H9 (cell line): ENCODE results near the gene CTIF. TPM values are rescaled to one million over a fixed set of nuclear protein-coding genes. Genes with fewer than 3 reads are reported as not detected.

Source experiments
- DNase-seq: peaks from one replicate; pipeline ENCODE4 v3.0.0-alpha.2; 2017
- H2AFZ ChIP-seq: one replicate; pipeline ENCODE4 v1.6.1; 2013; ENCODE audit warnings: mild to moderate bottlenecking, low read length, control low read depth, moderate library complexity
- H2AK5ac ChIP-seq: 2 replicates; pipeline ENCODE4 v1.6.1; 2013; ENCODE audit warnings: low read length, control low read depth, mixed read lengths; ENCODE audit not compliant: insufficient read length
- H2BK120ac ChIP-seq: one replicate; pipeline ENCODE4 v1.6.1; 2013; ENCODE audit warnings: low read depth, mild to moderate bottlenecking, low read length, control low read depth, inconsistent platforms; ENCODE audit not compliant: poor library complexity, severe bottlenecking
- H2BK12ac ChIP-seq: 2 replicates; pipeline ENCODE4 v1.6.1; 2013; ENCODE audit warnings: low read length, control low read depth, mixed read lengths, low read depth; ENCODE audit not compliant: insufficient read length
- H2BK15ac ChIP-seq: 2 replicates; pipeline ENCODE4 v1.6.1; 2013; ENCODE audit warnings: low read depth, low read length, control low read depth
- H2BK20ac ChIP-seq: one replicate; pipeline ENCODE4 v1.6.1; 2013; ENCODE audit warnings: low read depth, mild to moderate bottlenecking, low read length, control low read depth, inconsistent platforms; ENCODE audit not compliant: poor library complexity, severe bottlenecking
- H2BK5ac ChIP-seq: 2 replicates; pipeline ENCODE4 v1.6.1; 2013; ENCODE audit warnings: low read length, control low read depth, mixed read lengths; ENCODE audit not compliant: insufficient read length
- H3K14ac ChIP-seq: 2 replicates; pipeline ENCODE4 v1.6.1; 2013; ENCODE audit warnings: low read length, control low read depth; ENCODE audit not compliant: insufficient read depth
- H3K18ac ChIP-seq: 2 replicates; pipeline ENCODE4 v1.6.1; 2013; ENCODE audit warnings: low read depth, mild to moderate bottlenecking, mixed read lengths, low read length, control low read depth; ENCODE audit not compliant: insufficient read length
- H3K23ac ChIP-seq: 2 replicates; pipeline ENCODE4 v1.6.1; 2013; ENCODE audit warnings: low read length, control low read depth, mixed read lengths, low read depth; ENCODE audit not compliant: insufficient read length
- H3K23me2 ChIP-seq: 2 replicates; pipeline ENCODE4 v1.6.1; 2013; ENCODE audit warnings: low read depth, mild to moderate bottlenecking, mixed read lengths, low read length, control low read depth; ENCODE audit not compliant: insufficient read length, poor library complexity, severe bottlenecking
- H3K27ac ChIP-seq: 2 replicates; pipeline ENCODE4 v1.5.1; 2013; ENCODE audit warnings: low read length, control low read depth, mixed read lengths, low read depth; ENCODE audit not compliant: insufficient read length
- H3K27me3 ChIP-seq: 2 replicates; pipeline ENCODE4 v1.6.1; 2013; ENCODE audit warnings: low read length, control low read depth, inconsistent platforms; ENCODE audit not compliant: insufficient read depth
- H3K4ac ChIP-seq: 2 replicates; pipeline ENCODE4 v1.6.1; 2013; ENCODE audit warnings: low read depth, mild to moderate bottlenecking, control low read depth, inconsistent platforms, low read length, moderate library complexity
- H3K4me1 ChIP-seq: 2 replicates; pipeline ENCODE4 v1.6.1; 2013; ENCODE audit warnings: low read length, control low read depth, inconsistent platforms; ENCODE audit not compliant: insufficient read depth
- H3K4me2 ChIP-seq: 2 replicates; pipeline ENCODE4 v1.6.1; 2013; ENCODE audit warnings: low read length, control low read depth, mixed read lengths; ENCODE audit not compliant: insufficient read length, insufficient read depth
- H3K56ac ChIP-seq: 2 replicates; pipeline ENCODE4 v1.6.1; 2013; ENCODE audit warnings: low read depth, mild to moderate bottlenecking, mixed read lengths, low read length, control low read depth; ENCODE audit not compliant: insufficient read length
- H3K79me1 ChIP-seq: 2 replicates; pipeline ENCODE4 v1.6.1; 2013; ENCODE audit warnings: low read depth, mild to moderate bottlenecking, moderate library complexity, low read length, control low read depth, inconsistent platforms; ENCODE audit not compliant: insufficient read depth, poor library complexity, severe bottlenecking
- H3K79me2 ChIP-seq: 2 replicates; pipeline ENCODE4 v1.6.1; 2013; ENCODE audit warnings: low read length, control low read depth, inconsistent platforms; ENCODE audit not compliant: insufficient read depth
- H3K9ac ChIP-seq: 2 replicates; pipeline ENCODE4 v1.6.1; 2013; ENCODE audit warnings: low read length, control low read depth, mixed read lengths; ENCODE audit not compliant: insufficient read length; ENCODE audit errors: extremely low read depth
- H3K9me3 ChIP-seq: one replicate; pipeline ENCODE4 v1.6.1; 2013; ENCODE audit warnings: low read depth, low read length, inconsistent platforms; ENCODE audit not compliant: control insufficient read depth
- H3T11ph ChIP-seq: one replicate; pipeline ENCODE4 v1.6.1; 2013; ENCODE audit warnings: mild to moderate bottlenecking, low read length, control low read depth, inconsistent platforms
- H4K20me1 ChIP-seq: one replicate; pipeline ENCODE4 v1.6.1; 2013; ENCODE audit not compliant: control insufficient read depth, insufficient read length, insufficient read depth
- H4K5ac ChIP-seq: 2 replicates; pipeline ENCODE4 v1.6.1; 2013; ENCODE audit warnings: low read depth, mild to moderate bottlenecking, mixed read lengths, low read length, control low read depth; ENCODE audit not compliant: insufficient read length
- H4K8ac ChIP-seq: replicated peaks from 2 replicates; pipeline ENCODE4 v1.6.1; 2013; ENCODE audit warnings: low read length, control low read depth, mixed read lengths, low read depth; ENCODE audit not compliant: insufficient read length
- H4K91ac ChIP-seq: 2 replicates; pipeline ENCODE4 v1.6.1; 2013; ENCODE audit warnings: low read depth, mild to moderate bottlenecking, moderate library complexity, mixed read lengths, low read length, control low read depth; ENCODE audit not compliant: insufficient read length
- H3K27ac Mint-ChIP-seq, 3 experiments: 2 replicates in 2 of 3; 3 replicates in 1 of 3; pipeline ENCODE4 v1.8.0; 2020 to 2021; ENCODE audit warnings: mixed read lengths in 3 of 3, mild to moderate bottlenecking in 1 of 3, moderate library complexity in 1 of 3
- H3K27me3 Mint-ChIP-seq: 2 replicates; pipeline ENCODE4 v1.8.0; 2021; ENCODE audit warnings: low read depth, mild to moderate bottlenecking, moderate library complexity, mixed read lengths
- H3K36me3 Mint-ChIP-seq, 3 experiments: 2 replicates in 2 of 3; 3 replicates in 1 of 3; pipeline ENCODE4 v1.8.0; 2020 to 2021; ENCODE audit warnings: low read depth in 3 of 3, mixed read lengths in 3 of 3; ENCODE audit not compliant: insufficient read depth in 1 of 3
- H3K4me1 Mint-ChIP-seq, 2 experiments: 2 replicates each; pipeline ENCODE4 v1.8.0; 2020; ENCODE audit warnings: mixed read lengths in 2 of 2
- H3K4me3 Mint-ChIP-seq, 2 experiments: 2 replicates in 1 of 2; 3 replicates in 1 of 2; pipeline ENCODE4 v1.8.0; 2020 to 2021; ENCODE audit warnings: mild to moderate bottlenecking in 2 of 2, mixed read lengths in 2 of 2, moderate library complexity in 1 of 2
- H3K9me3 Mint-ChIP-seq, 2 experiments: 2 replicates in 1 of 2; 3 replicates in 1 of 2; pipeline ENCODE4 v1.8.0; 2020; ENCODE audit warnings: mild to moderate bottlenecking in 2 of 2, mixed read lengths in 2 of 2, moderate library complexity in 1 of 2
- WGBS: extraction: QIAGEN DNeasy Blood & Tissue Kit; methylation state at CpG from one replicate; pipeline ENCODE4 v1.1.7; 2013; ENCODE audit warnings: missing lambda C conversion rate, low lambda C conversion rate, mixed read lengths; ENCODE audit not compliant: insufficient read length; ENCODE audit errors: extremely low coverage; 5-methylcytosine and 5-hydroxymethylcytosine counted together
- total RNA-seq: library from RNA; stranded (reverse); gene quantifications from 2 replicates; pipeline ENCODE4 v1.2.1, GENCODE V29; 2021
- TF ChIP-seq, protein P1 (sequence below): fragments of 200-600 bp; sonication (generic); conservative IDR thresholded peaks from 3 replicates; pipeline ENCODE4 v1.8.0; 2021; ENCODE audit warnings: antibody characterized with exemption, mild to moderate bottlenecking

The CTIF gene
- total RNA-seq, 1 experiment from 2014 or later = 15.8 TPM

DNA sequence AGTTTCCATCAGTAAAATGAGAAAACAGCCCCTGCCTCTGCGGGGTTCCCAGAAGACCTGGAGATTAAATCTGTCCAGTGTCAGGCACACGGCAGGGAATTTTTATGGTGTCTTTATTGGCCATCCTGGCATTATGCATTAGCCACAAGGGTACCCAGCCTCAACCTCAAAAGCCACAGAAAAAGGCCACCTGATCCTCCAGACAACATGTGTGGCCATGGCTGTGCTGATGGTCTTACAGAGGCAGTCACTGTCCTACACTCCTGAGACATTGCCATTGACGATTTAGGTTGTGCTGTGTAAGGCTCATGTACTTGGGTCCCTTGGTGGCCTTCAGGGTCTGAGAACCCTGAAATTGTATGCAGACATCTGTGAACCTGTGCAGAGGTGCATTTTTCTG lies 296.3 kb downstream of the CTIF start:
- no peaks in the 10 kb centered on the region for H3K36me3 Mint-ChIP-seq
- Histone ChIP-seq H3K23ac (no peak overlapping the region), H2AFZ (no peak overlapping the region), H3K79me1 (no peaks in the 10 kb centered on the region), H3K4me1 (no peaks in the 10 kb centered on the region), H2BK5ac (no peak overlapping the region), H3K27me3 (no peaks in the 10 kb centered on the region), H3K4me2 (no peak overlapping the region), H2BK15ac (no peak overlapping the region), H4K8ac (no peak overlapping the region), H3K27ac (no peak overlapping the region), H3K9me3 (no peaks in the 10 kb centered on the region), H3K23me2 (no peaks in the 10 kb centered on the region), H3K4ac (no peak overlapping the region), H4K20me1 (no peaks in the 10 kb centered on the region), H4K5ac (no peak overlapping the region), H3K14ac (no peak overlapping the region), H3K79me2 (no peaks in the 10 kb centered on the region), H2AK5ac (no peak overlapping the region), H2BK12ac (no peak overlapping the region), H3T11ph (no peak overlapping the region), H2BK20ac (no peak overlapping the region), H3K18ac (no peak overlapping the region), H3K56ac (no peak overlapping the region), H3K9ac (no peak overlapping the region), H2BK120ac (no peak overlapping the region), H4K91ac (no peak overlapping the region)
- H3K4me1 Mint-ChIP-seq = peaks cover 43 to 50% of the 10 kb centered on the region in 2 experiments
- H3K27ac Mint-ChIP-seq = no peak overlapping the region
- no peaks in the 10 kb centered on the region; the same call in 1 of the 2 replicates for H3K27me3 Mint-ChIP-seq
- no CpG with 5 or more reads among the region's 3 CpGs for WGBS
- TF ChIP-seq, protein P1, sequence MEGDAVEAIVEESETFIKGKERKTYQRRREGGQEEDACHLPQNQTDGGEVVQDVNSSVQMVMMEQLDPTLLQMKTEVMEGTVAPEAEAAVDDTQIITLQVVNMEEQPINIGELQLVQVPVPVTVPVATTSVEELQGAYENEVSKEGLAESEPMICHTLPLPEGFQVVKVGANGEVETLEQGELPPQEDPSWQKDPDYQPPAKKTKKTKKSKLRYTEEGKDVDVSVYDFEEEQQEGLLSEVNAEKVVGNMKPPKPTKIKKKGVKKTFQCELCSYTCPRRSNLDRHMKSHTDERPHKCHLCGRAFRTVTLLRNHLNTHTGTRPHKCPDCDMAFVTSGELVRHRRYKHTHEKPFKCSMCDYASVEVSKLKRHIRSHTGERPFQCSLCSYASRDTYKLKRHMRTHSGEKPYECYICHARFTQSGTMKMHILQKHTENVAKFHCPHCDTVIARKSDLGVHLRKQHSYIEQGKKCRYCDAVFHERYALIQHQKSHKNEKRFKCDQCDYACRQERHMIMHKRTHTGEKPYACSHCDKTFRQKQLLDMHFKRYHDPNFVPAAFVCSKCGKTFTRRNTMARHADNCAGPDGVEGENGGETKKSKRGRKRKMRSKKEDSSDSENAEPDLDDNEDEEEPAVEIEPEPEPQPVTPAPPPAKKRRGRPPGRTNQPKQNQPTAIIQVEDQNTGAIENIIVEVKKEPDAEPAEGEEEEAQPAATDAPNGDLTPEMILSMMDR = no peak
- DNase-seq = no peak
- H3K4me3 Mint-ChIP-seq = no peak overlapping the region
- no peaks in the 10 kb centered on the region for H3K9me3 Mint-ChIP-seq
